ACC112 (cell line): ENCODE measurements around the gene RGS10.
"Not testable (repeated sequence)": the region's sequence is repeated elsewhere in the genome, so short reads cannot be mapped to it uniquely, and the experiment has no call there.

ENCODE experiments used
- H2AFZ ChIP-seq: fragments of 200-600 bp; sonication (generic); one replicate; pipeline ENCODE4 v1.6.0; 2017; ENCODE audit warnings: antibody characterized with exemption, low read length; ENCODE audit not compliant: unreplicated experiment
- H3K27ac ChIP-seq: fragments of 200-600 bp; sonication (generic); 2 replicates; pipeline ENCODE4 v1.5.1; 2014; ENCODE audit warnings: low read depth, mild to moderate bottlenecking, antibody characterized with exemption, low read length, moderate library complexity
- H3K27me3 ChIP-seq: fragments of 200-600 bp; sonication (generic); 2 replicates; pipeline ENCODE4 v1.6.1; 2014; ENCODE audit warnings: mild to moderate bottlenecking, antibody characterized with exemption, low read length, moderate library complexity, mixed read lengths; ENCODE audit not compliant: insufficient read depth
- H3K36me3 ChIP-seq: fragments of 200-600 bp; sonication (generic); 2 replicates; pipeline ENCODE4 v1.6.1; 2016; ENCODE audit warnings: mild to moderate bottlenecking, antibody characterized with exemption, low read length, moderate library complexity, mixed read lengths; ENCODE audit not compliant: insufficient read depth
- H3K4me1 ChIP-seq: fragments of 200-600 bp; sonication (generic); one replicate; pipeline ENCODE4 v1.6.1; 2016; ENCODE audit warnings: low read length, mixed read lengths; ENCODE audit not compliant: insufficient read depth, unreplicated experiment, control insufficient read depth
- H3K4me3 ChIP-seq: fragments of 200-600 bp; sonication (generic); 2 replicates; pipeline ENCODE4 v1.5.1; 2014; ENCODE audit warnings: mild to moderate bottlenecking, low read depth, low read length
- H3K79me2 ChIP-seq: fragments of 200-600 bp; sonication (generic); one replicate; pipeline ENCODE4 v1.6.0; 2016; ENCODE audit warnings: low read length; ENCODE audit not compliant: control insufficient read depth, unreplicated experiment, insufficient read depth

Gene RGS10

DNA sequence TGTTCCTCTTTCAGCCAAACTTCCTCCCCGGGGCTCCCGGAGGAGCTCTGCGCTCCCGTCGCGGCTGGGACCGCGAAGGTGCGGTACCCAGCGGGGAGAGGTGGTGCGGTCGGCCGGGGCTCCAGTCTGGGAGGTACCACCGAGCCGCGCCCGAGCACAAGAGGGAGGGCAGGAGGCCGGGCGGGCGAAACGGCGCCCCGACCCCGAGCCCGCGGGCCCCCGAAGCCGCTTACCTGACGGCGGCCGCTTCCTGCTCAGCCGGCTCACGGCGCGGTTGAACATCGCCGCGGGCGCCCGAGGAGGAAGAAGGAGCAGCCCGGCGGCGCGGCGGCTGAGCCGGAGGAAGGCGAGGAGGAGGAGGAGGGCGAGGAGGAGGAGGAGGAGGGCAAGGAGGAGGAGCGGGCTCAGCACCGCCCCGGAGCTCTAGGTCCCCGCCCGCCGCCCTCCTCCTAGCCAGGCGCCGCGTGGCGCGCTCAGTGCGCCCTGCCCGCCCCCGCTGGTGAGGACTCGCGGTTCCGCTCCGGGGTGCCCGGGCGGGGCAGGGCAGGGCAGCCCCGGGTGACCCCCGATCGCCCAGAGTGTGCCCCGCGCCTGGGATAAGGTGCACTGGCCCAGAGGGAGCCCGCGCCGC, at the start of gene RGS10:
Gene RGS10 (minus strand): TSS at position 363 of the 631 bp plus-strand sequence. CDS start 81 bp downstream, at position 282.
- Histone ChIP-seq H2AFZ (peak within 1 kb of the TSS; percentile 95), H3K27me3 (peaks cover 3% of the 10 kb centered on the region; the same call in 1 of the 2 replicates), H3K4me1 (peaks cover 44% of the 10 kb centered on the region), H3K36me3 (no peaks in the 10 kb centered on the region), H3K27ac (peak within 1 kb of the TSS; percentile 9; the same call in 1 of the 2 replicates), H3K79me2 (peaks cover 43% of the 10 kb centered on the region), H3K4me3 (peak within 1 kb of the TSS; percentile 89)

GRCh38 chr10:119588071-119588470, 45.6 kb upstream of the RGS10 start:
- Histone ChIP-seq H3K4me3 (no peak overlapping the region), H3K27me3 (no peaks in the 10 kb centered on the region), H3K36me3 (peaks cover 29% of the 10 kb centered on the region), H3K4me1 (peaks cover 21% of the 10 kb centered on the region), H3K79me2 (peaks cover 93% of the 10 kb centered on the region), H3K27ac (no peak overlapping the region), H2AFZ (no peak overlapping the region)

DNA sequence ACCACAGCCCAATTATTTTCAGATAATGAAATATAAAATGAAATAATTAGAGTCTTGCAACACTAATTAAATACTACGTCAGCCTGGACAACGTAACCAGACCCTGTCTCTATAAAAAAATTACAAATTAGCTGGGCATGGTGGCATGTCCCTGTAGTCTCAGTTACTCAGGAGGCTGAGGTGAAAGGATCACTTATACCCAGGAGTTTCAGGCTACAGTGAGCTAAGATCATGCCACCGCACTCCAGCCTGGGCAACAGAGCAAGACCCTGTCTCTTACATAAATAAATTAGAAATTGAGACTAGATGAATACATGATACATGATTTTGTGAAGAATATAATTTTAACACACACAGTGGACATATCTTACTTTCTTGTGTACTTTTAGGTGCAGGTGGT, 35.8 kb upstream of the RGS10 start:
- Histone ChIP-seq H3K27ac (no peak overlapping the region), H3K36me3 (peaks cover 51% of the 10 kb centered on the region), H3K27me3 (no peaks in the 10 kb centered on the region), H3K79me2 (peaks cover 21% of the 10 kb centered on the region), H3K4me3 (no peak overlapping the region), H3K4me1 (peaks cover 11% of the 10 kb centered on the region), H2AFZ (no peak overlapping the region)

DNA sequence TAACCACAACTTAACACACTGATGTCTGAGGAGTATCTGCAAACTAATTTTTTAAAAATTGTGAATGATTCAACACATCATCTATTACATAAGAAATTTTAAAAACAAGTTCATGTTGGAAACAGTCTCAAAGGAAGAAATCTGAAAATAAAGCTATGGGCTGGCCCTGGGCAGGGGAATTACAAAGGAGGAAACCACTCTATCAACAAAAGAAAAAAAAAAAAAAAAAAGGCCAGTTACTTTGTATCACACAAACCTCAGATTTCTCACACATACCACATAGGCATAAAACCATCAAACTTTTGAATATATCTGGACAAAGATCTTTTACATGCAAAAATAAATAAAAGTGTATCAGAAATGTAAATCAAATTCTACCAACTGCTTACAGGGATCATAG, 33.5 kb upstream of the RGS10 start:
- H3K27ac ChIP-seq = no peak overlapping the region
- H2AFZ ChIP-seq = no peak overlapping the region
- no peak overlapping the region for H3K4me3 ChIP-seq
- peaks cover 43% of the 10 kb centered on the region for H3K36me3 ChIP-seq
- no peaks in the 10 kb centered on the region for H3K27me3 ChIP-seq
- H3K79me2 ChIP-seq = no peaks in the 10 kb centered on the region
- no peaks in the 10 kb centered on the region for H3K4me1 ChIP-seq

DNA sequence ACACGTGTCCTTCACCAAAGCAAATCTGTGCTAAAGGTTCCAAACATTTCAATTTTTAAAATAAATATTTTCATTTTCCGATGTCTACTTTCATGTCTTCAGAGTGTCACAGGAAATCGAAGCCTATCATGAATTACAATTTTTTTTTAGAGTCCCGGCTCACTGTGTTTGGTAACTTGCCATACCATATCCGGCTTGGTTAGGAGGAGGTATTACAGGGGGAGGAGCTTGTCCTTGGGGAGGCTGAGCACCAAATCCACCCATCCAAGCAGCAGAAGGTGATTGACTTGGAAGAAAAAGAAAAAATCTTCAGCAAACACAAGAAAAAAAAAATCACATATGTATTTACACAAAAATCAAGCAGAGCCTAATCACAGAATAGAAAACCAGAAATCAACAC, 33.0 kb upstream of the RGS10 start:
- Histone ChIP-seq H3K27me3 (no peaks in the 10 kb centered on the region), H3K79me2 (no peaks in the 10 kb centered on the region), H3K4me3 (no peak overlapping the region), H3K4me1 (no peaks in the 10 kb centered on the region), H3K27ac (no peak overlapping the region), H2AFZ (no peak overlapping the region), H3K36me3 (peaks cover 43% of the 10 kb centered on the region)

- no peaks in the 10 kb centered on the region for H3K36me3 ChIP-seq
- H3K4me3 ChIP-seq = no peak overlapping the region
- no peaks in the 10 kb centered on the region for H3K27me3 ChIP-seq
- no peak overlapping the region for H2AFZ ChIP-seq
- H3K27ac ChIP-seq = no peak overlapping the region
- no peaks in the 10 kb centered on the region for H3K4me1 ChIP-seq
- no peaks in the 10 kb centered on the region for H3K79me2 ChIP-seq
These were observed 25.5 kb upstream of the RGS10 start for GRCh38 chr10:119567978-119568377.

DNA sequence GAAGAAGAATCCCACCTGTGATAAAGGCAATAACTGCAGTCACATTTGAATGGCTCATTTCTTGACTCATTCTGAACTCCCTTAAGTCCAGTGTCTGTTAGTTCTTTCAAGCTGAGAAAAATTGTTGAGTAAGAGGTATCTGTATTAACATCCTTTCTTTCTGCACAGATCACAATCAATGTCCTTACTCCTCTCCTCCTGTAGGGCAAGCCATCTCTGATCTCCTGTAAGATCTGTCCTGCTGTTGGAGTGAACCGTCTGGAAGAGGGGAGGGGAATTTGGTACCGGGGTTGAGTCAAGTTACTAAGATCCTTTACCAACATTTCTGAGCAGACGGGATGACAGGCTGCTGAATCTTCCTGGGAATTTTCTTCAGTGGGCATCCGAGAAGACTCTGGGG, 19.6 kb upstream of the RGS10 start:
- no peak overlapping the region for H3K27ac ChIP-seq
- no peaks in the 10 kb centered on the region for H3K79me2 ChIP-seq
- H3K4me1 ChIP-seq = no peaks in the 10 kb centered on the region
- no peaks in the 10 kb centered on the region for H3K36me3 ChIP-seq
- H3K27me3 ChIP-seq = no peaks in the 10 kb centered on the region
- H2AFZ ChIP-seq = no peak overlapping the region
- H3K4me3 ChIP-seq = no peak overlapping the region

DNA sequence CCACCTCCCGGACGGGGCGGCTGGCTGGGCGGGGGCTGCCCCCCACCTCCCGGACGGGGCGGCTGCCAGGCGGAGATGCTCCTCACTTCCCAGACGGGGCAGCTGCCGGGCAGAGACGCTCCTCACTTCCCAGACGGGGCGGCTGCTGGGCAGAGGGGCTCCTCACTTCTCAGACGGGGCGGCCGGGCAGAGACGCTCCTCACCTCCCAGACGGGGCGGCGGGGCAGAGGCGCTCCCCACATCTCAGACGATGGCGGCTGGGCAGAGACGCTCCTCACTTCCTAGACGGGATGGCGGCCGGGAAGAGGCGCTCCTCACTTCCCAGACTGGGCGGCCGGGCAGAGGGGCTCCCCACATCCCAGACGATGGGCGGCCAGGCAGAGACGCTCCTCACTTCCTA, 17.0 kb upstream of the RGS10 start:
- not testable (repeated sequence) for H3K36me3 ChIP-seq

GRCh38 chr10:119556081-119556480, 13.6 kb upstream of the RGS10 start:
- H3K4me1 ChIP-seq, H3K79me2 ChIP-seq, H3K27me3 ChIP-seq, H2AFZ ChIP-seq, H3K4me3 ChIP-seq, H3K36me3 ChIP-seq, H3K27ac ChIP-seq: not testable (repeated sequence)

More for the DNA sequence above, 17.0 kb upstream of the RGS10 start:
- H3K4me3 ChIP-seq, H3K79me2 ChIP-seq, H3K27me3 ChIP-seq, H3K4me1 ChIP-seq, H2AFZ ChIP-seq, H3K27ac ChIP-seq: not testable (repeated sequence)

DNA sequence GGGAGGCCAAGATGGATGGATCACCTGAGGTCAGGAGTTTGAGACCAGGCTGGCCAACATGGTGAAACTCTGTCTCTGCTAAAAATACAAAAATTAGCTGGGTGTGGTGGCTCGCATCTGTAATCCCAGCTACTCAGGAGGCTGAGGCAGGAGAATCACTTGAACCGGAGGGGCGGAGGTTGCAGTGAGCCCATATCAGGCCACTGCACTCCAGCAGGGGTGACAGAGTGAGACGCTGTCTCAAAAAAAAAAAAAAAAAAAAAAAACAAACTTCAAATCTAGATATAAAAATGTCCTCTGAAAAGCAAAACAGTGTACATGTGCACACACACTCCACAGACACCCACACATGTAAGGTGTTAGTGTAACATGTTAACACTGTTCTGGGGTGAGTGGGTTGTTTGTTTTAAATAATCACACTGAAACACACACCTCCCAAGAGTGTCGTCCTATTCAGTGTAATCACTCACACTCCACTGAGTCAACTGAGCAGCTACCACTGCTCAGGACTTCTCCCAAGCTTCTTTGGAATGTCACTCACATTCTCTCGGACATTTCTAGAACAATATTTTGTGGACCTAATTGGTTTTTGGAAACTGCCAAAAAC, 12.8 kb upstream of the RGS10 start:
- Histone ChIP-seq H3K27ac (no peak overlapping the region), H3K79me2 (no peaks in the 10 kb centered on the region), H3K4me3 (no peak overlapping the region), H3K36me3 (no peaks in the 10 kb centered on the region), H3K27me3 (no peaks in the 10 kb centered on the region), H2AFZ (no peak overlapping the region), H3K4me1 (no peaks in the 10 kb centered on the region)

- Histone ChIP-seq H3K27me3 (peaks cover 18% of the 10 kb centered on the region), H3K4me1 (peaks cover 2% of the 10 kb centered on the region), H3K79me2 (no peaks in the 10 kb centered on the region), H3K27ac (no peak overlapping the region), H2AFZ (no peak overlapping the region), H3K4me3 (no peak overlapping the region), H3K36me3 (no peaks in the 10 kb centered on the region)
These were observed 8.3 kb upstream of the RGS10 start for GRCh38 chr10:119550827-119551226.
